Measurements from ENCODE around the gene SPEG.

The SPEG gene

GRCh38 chr2:219461047-219461514, 26.4 kb downstream of the SPEG start:
- DNase-seq (ENCODE audit: low read depth, low spot score) = no peak

DNA sequence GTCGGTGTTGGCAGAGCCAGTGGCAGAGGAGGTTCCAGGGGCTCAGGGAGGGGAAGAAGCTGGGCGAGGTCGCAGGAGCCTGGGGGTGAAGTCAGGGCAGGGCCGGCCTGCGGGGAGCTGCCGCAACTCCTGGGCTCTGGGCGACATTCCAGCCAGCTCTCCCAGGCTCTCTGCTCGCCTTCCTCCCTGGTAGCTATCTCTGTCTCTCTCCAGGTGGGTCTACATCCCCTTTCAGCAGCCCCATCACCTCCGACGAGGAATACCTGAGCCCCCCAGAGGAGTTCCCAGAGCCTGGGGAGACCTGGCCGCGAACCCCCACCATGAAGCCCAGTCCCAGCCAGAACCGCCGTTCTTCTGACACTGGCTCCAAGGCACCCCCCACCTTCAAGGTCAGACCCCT, 27.0 kb downstream of the SPEG start:
- no peak for DNase-seq (ENCODE audit: low read depth, low spot score)

- DNase-seq (ENCODE audit: low read depth, low spot score) = no peak
Measured at GRCh38 chr2:219462349-219462748, 27.7 kb downstream of the SPEG start.

DNA sequence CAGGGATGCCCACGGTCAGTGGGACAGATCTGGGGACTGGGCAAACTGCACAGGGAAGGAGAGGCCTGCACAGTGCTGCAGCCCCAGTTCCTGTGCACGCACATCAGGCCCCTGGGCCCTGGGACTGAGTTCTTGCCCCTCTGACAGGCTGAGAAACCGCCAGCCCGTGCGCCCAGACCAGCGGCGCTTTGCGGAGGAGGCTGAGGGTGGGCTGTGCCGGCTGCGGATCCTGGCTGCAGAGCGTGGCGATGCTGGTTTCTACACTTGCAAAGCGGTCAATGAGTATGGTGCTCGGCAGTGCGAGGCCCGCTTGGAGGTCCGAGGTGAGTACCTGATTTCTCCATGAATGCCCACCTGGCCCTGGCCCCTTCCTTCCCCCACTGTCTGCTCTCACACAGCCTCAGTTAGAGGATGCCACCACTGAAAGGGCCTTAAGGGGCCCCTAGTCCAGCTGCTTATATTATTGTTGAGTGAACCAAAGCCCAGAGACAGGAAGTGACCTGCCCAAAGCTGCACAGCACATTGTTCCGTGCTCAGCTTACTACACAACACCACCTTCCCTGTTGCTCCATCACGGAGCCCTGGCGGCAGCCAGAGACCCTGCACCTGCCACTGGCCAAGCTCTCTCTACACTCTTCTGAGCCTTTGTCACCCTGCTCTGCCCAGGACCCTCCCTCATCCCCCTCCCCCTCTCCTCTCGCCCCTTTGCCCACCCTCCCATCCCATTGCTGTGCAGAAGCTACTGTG, 29.8 kb downstream of the SPEG start:
- DNase-seq (ENCODE audit: low read depth, low spot score) = no peak

GRCh38 chr2:219465659-219466561, 31.3 kb downstream of the SPEG start:
- DNase-seq (ENCODE audit: low read depth, low spot score) = no peak

DNA sequence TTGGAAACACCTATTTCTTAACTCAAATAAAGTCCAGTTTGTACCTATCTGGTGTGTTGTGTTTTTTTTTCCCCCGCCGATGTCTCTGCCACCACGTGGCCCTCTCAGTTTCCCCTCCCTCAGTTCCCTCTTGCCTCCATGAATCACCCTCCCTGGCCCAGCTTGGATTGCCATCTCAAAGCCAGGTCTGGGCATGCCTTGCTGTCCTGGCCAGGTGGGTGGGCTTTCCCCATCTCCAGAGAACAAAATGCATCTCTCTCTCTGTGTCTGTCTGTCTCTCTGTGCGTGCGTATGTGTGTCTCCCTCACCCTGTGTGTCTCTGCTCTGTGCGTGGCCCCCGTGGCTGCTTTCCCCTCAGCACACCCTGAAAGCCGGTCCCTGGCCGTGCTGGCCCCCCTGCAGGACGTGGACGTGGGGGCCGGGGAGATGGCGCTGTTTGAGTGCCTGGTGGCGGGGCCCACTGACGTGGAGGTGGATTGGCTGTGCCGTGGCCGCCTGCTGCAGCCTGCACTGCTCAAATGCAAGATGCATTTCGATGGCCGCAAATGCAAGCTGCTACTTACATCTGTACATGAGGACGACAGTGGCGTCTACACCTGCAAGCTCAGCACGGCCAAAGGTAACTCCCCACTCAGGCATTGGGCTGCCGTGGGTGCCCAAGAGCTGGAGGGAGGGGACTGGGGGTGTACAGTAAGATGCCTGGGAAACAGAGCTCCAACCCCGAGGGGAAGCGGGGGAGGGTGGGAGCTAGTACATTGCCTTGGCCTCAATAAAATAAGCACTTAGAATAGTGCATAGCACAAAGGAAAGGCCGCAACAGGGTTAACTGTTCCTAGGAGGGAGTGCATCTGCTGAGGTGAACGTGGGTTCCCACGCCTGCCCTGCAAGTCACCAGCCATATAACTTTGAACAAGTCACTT, 32.4 kb downstream of the SPEG start:
- no peak for DNase-seq (ENCODE audit: low read depth, low spot score)

DNA sequence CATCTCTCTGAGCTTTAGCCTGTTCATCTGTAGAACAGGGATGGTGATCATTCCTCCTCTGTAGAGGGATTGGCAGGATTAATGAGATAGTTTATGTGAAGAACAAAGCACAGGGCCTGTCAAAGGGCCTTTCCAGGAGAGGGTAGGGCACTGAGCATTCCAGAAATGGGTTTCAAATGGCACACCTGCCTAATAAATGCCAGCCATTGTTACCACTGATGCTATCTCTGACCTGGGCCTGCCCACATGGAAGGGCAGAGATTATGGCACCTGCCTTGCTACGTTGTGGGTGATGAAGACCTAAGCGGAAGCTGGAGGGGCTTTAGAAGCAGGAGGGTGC, 33.1 kb downstream of the SPEG start:
- no peak for DNase-seq (ENCODE audit: low read depth, low spot score)

DNA sequence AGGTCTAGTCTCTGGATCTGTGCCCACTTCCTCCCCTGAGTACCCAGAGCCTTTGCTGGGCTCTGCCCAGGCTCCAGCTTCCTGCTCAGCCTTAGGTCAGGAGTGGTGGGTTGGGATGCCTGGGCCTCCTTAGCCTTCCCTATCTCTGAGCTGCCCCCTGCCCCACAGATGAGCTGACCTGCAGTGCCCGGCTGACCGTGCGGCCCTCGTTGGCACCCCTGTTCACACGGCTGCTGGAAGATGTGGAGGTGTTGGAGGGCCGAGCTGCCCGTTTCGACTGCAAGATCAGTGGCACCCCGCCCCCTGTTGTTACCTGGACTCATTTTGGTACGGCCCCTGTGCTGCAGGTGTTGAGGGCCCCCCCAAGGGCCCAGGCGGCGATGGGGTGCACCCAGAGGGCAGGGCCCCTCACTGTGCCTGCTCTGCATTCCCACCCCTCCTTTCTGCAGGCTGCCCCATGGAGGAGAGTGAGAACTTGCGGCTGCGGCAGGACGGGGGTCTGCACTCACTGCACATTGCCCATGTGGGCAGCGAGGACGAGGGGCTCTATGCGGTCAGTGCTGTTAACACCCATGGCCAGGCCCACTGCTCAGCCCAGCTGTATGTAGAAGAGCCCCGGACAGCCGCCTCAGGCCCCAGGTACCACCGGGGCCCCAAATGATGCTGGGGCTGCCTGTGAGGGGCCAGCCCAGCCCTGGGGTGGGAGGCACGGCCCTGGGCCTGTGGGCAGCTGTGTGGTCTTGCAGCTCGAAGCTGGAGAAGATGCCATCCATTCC, 34.0 kb downstream of the SPEG start:
- DNase-seq (ENCODE audit: low read depth, low spot score) = no peak

GRCh38 chr2:219469186-219469724, 34.6 kb downstream of the SPEG start:
- no peak for DNase-seq (ENCODE audit: low read depth, low spot score)

DNA sequence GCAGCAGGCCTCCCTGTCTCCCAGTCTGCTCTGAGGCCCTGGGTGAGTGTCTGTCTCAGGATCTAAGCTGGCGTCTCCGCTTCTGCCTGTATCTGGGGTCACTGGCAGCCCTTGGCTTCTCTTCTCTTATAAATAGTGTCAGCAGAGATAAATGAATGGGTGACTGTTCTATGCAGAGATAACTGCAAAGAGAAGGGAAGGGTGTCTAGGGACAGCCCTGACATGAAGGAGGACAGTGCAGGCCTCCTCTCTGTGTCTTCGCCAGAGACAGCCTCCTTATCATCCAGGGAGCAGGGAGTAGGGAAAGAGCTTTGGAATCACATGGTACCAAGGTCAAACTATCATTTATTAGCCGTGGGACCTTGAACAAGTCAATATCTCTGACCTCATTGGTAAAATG, 35.8 kb downstream of the SPEG start:
- DNase-seq (ENCODE audit: low read depth, low spot score) = no peak

- no peak for DNase-seq (ENCODE audit: low read depth, low spot score)
Measured at GRCh38 chr2:219471476-219472371, 37.1 kb downstream of the SPEG start.

- DNase-seq (ENCODE audit: low read depth, low spot score) = no peak
Measured at GRCh38 chr2:219472629-219473187, 38.1 kb downstream of the SPEG start.

- DNase-seq (ENCODE audit: low read depth, low spot score) = no peak
Measured at GRCh38 chr2:219473511-219473910, 38.9 kb downstream of the SPEG start.

DNA sequence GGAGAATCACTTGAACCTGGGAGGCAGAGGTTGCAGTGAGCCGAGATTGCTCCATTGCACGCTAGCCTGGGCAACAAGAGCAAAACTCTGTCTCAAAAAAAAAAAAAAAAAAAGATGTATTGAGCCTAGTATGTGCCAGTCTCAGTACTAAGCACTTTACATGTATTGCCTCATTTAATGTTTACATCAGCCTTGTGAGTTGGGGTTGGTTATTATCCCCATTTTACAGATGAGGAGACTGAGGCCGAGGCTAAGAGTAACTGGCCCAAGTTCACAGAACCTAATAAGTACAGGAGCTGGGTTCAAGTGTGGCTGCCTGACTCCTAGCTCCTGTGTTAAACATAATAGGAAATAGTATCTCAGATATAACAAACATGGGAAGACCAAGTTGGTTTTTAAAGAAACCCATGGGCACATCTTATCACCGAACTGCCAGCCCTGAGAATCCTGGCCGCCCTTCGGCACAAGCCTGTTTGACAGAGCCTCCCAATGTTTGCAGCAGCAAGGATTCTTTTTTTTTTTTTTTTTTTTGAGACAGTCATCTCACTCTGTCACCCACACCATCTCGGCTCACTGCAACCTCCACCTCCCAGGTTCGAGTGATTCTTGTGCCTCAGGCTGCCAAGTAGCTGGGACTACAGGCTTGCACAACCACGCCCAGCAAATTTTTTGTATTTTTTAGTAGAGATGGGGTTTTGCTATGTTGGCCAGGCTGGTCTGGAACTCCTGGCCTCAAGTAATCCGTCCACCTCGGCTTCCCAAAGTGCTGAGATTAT, 39.8 kb downstream of the SPEG start:
- no peak for DNase-seq (ENCODE audit: low read depth, low spot score)

DNA sequence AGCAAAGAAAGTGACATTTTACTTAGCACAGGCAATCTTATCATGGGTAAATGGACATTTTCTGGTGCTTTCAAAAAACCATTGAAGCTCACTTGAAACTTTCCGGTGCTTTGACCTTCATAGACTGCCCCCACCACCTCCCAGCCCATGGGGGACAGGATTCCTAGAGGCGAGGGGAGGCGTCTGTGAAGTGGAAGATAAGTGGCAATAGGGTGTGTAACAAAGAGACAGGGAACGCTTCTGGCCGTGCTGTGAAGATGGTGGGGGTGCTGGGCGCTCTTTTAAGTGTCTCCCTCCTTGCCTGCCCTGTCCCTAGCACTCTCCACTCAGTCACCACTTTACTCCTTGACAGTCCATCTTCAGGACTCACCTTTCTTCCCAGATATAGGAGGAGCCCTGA, 40.6 kb downstream of the SPEG start:
- no peak for DNase-seq (ENCODE audit: low read depth, low spot score)

- no peak for DNase-seq (ENCODE audit: low read depth, low spot score)
Measured at GRCh38 chr2:219475697-219476651, 41.3 kb downstream of the SPEG start.

DNA sequence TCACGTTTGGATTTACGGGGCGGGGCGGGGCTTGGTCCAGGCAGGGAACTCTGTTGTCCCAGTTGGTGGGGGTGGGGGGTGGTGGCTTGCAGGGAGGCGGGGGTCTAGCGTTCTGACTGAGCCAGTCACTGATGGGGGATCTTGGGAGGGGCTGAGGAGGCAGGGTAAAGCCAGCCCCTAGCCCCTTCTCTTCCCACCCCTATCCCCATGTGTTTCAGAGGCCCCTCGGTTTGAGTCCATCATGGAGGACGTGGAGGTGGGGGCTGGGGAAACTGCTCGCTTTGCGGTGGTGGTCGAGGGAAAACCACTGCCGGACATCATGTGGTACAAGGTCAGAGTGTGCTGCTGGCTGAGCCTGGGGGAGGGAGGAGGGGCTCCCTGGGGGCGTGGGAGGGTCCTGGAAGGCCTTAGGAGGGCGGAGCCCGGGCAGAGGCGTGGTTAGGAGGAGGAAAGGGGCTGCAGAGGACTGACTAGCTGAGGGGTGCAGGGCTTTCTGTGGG, 42.1 kb downstream of the SPEG start:
- no peak for DNase-seq (ENCODE audit: low read depth, low spot score)
